Measurements from ENCODE around the gene SCYGR5.

The SCYGR5 gene

GRCh38 chr2:227687189-227687588 is 20.6 kb downstream of the SCYGR5 start:
- ATAC-seq, result no peak
- no peak for TF ChIP-seq OSR1 (CRISPR knock-in tag; IDR thresholded peaks at IDR 0.05)
- no peak for TF ChIP-seq CREB5 (CRISPR knock-in tag; IDR thresholded peaks at IDR 0.05; ENCODE audit: low read depth)
- TF ChIP-seq ARNTL (CRISPR knock-in tag; IDR thresholded peaks at IDR 0.05; ENCODE audit: borderline replicate concordance, low read depth), result no peak
- no peak for TF ChIP-seq GLIS3 (CRISPR knock-in tag; IDR thresholded peaks at IDR 0.05)
- no peak for TF ChIP-seq CSRNP3 (CRISPR knock-in tag; IDR thresholded peaks at IDR 0.05)
- TF ChIP-seq TSHZ2 (CRISPR knock-in tag; IDR thresholded peaks at IDR 0.05), result no peak
- TF ChIP-seq TOX (CRISPR knock-in tag; IDR thresholded peaks at IDR 0.05; ENCODE audit: borderline replicate concordance), result no peak
- TF ChIP-seq ZC3H10 (CRISPR knock-in tag; IDR thresholded peaks at IDR 0.05), result no peak
- no peak for TF ChIP-seq BACH2 (CRISPR knock-in tag; IDR thresholded peaks at IDR 0.05; ENCODE audit: borderline replicate concordance)
- TF ChIP-seq ZFP30 (CRISPR knock-in tag; IDR thresholded peaks at IDR 0.05), result no peak
- no peak for TF ChIP-seq SNAI2 (CRISPR knock-in tag; IDR thresholded peaks at IDR 0.05)
- TF ChIP-seq PATZ1 (CRISPR knock-in tag; IDR thresholded peaks at IDR 0.05; ENCODE audit: borderline replicate concordance), result no peak
- no peak for TF ChIP-seq TCF4 (CRISPR knock-in tag; IDR thresholded peaks at IDR 0.05; ENCODE audit: borderline replicate concordance)
- no peak for TF ChIP-seq ZNF565 (CRISPR knock-in tag; conservative IDR thresholded peaks at IDR 0.05; ENCODE audit: low read depth)
- TF ChIP-seq ISL1 (CRISPR knock-in tag; IDR thresholded peaks at IDR 0.05), result no peak
- no peak for TF ChIP-seq POU6F1 (CRISPR knock-in tag; IDR thresholded peaks at IDR 0.05; ENCODE audit: borderline replicate concordance, low read depth)

GRCh38 chr2:227696990-227697679 is 30.5 kb downstream of the SCYGR5 start:
- ATAC-seq, result no peak
- TF ChIP-seq ZNF70 (CRISPR knock-in tag; IDR thresholded peaks at IDR 0.05) (no peak), SNAI2 (CRISPR knock-in tag; IDR thresholded peaks at IDR 0.05) (no peak), ARNTL (CRISPR knock-in tag; IDR thresholded peaks at IDR 0.05; ENCODE audit: borderline replicate concordance, low read depth) (no peak), RARB (CRISPR knock-in tag; IDR thresholded peaks at IDR 0.05) (no peak), ZFP30 (CRISPR knock-in tag; IDR thresholded peaks at IDR 0.05) (no peak), ESRRG (CRISPR knock-in tag; IDR thresholded peaks at IDR 0.05) (no peak), CREB5 (CRISPR knock-in tag; IDR thresholded peaks at IDR 0.05; ENCODE audit: low read depth) (no peak), OSR1 (CRISPR knock-in tag; IDR thresholded peaks at IDR 0.05) (no peak), CSDC2 (CRISPR knock-in tag; IDR thresholded peaks at IDR 0.05) (no peak), PATZ1 (CRISPR knock-in tag; IDR thresholded peaks at IDR 0.05; ENCODE audit: borderline replicate concordance) (no peak), TOX (CRISPR knock-in tag; IDR thresholded peaks at IDR 0.05; ENCODE audit: borderline replicate concordance) (no peak), TCF4 (CRISPR knock-in tag; IDR thresholded peaks at IDR 0.05; ENCODE audit: borderline replicate concordance) (no peak), TSHZ2 (CRISPR knock-in tag; IDR thresholded peaks at IDR 0.05) (no peak), ZNF565 (CRISPR knock-in tag; conservative IDR thresholded peaks at IDR 0.05; ENCODE audit: low read depth) (no peak), GLIS3 (CRISPR knock-in tag; IDR thresholded peaks at IDR 0.05) (no peak)
